ENCODE measurements around the gene PDE1A. TPM values are rescaled to one million over a fixed set of nuclear protein-coding genes. Genes with fewer than 3 reads are reported as not detected.

Gene PDE1A
- total and polyA plus RNA-seq, 8 donors = 0.60 to 4.2 (median 1.6) TPM

DNA sequence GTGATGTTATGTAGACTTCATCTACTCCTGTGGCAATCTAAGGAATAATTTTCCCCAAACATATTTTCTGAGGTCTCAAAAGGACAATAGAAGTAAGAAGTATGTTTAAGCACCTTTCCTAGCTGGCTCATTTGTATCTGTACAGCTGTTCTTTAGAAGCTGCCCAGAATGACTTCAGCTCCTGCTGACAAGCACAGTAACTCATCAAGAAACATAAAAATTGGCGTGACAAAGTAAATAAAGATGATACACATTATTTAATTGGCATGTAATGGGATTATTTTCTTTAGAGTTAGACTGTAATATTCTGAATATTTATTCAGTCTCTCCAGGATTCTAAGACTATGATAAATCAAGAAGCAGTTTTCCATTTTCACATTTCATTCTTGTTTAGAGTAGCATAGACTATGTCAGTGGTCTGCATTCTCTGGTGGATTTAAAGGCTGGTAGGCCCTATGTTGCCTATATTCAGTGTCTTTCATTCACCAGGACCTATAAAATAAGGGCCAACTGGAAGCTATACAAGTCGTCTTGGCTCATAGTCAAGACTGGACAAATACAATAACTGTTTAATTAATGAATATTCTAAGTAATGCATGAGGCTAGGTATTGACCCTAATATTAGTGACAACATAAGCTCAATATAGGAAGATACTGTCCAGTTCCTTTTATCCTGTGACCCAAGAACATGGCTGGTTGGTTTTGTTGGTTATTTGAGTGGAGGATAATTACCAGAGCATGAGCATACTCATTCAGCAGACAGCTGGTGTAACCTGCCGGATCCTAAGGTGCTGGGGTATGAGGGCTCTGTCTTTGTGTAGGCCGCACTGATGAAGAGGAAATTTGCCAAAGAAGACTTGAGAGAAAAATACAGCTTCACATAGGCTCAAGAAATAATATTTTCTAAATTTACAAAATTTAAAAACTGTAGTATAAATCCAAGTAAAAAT, 107.0 kb downstream of the PDE1A start:
- intact Hi-C loops (cut with DNase I) = no loop called here
- DNase-seq = no peak
- Histone ChIP-seq H3K9me3 (no peaks in the 10 kb centered on the region), H3K36me3 (no peaks in the 10 kb centered on the region), H3K27me3 (no peaks in the 10 kb centered on the region), H3K4me3 (no peak overlapping the region), H3K4me1 (no peaks in the 10 kb centered on the region), H3K27ac (no peak overlapping the region)
- no peak for ATAC-seq
- FAIRE-seq = no peak
- 78 to 82% methylated on average over 4 of the region's 4 CpGs for WGBS, 2 donors
- TF ChIP-seq, protein P1, sequence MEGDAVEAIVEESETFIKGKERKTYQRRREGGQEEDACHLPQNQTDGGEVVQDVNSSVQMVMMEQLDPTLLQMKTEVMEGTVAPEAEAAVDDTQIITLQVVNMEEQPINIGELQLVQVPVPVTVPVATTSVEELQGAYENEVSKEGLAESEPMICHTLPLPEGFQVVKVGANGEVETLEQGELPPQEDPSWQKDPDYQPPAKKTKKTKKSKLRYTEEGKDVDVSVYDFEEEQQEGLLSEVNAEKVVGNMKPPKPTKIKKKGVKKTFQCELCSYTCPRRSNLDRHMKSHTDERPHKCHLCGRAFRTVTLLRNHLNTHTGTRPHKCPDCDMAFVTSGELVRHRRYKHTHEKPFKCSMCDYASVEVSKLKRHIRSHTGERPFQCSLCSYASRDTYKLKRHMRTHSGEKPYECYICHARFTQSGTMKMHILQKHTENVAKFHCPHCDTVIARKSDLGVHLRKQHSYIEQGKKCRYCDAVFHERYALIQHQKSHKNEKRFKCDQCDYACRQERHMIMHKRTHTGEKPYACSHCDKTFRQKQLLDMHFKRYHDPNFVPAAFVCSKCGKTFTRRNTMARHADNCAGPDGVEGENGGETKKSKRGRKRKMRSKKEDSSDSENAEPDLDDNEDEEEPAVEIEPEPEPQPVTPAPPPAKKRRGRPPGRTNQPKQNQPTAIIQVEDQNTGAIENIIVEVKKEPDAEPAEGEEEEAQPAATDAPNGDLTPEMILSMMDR (IDR thresholded peaks at IDR 0.05) = no peak

DNA sequence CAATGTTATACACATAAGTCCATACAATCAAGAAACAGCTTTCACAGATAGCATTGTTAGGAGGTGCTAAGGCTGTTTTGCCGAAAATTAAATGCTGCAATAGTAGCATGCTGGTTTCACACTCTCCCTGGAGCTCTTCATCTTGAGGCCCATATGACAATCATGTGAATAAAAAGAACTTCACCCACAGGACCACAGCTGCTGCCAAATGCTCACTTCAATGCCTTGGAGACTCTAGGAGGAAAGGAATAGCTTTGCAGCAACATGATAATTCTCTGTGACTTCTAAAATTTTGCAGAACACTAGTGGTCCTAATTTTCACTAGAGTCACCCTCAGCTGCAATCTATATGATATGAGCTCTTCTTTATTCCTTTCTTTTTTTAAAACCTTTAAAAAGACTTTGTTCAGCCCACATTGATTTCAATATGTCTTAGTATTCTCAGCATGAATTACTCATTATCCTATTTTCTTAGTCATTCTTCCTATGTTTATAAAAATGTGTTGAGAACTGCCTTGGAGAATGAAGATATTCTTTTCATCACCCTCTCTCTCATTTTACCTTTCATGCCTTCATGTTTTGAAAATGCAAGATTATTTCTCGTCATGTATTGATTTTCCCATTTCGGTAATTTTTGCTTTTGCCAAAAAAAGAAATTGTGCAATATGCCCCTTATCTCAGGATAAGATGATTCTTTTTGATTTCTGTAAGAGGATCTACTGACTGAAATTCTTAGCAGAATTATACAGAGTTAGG, 108.2 kb downstream of the PDE1A start:
- intact Hi-C loops (cut with DNase I) = no loop called here
- ATAC-seq = no peak

DNA sequence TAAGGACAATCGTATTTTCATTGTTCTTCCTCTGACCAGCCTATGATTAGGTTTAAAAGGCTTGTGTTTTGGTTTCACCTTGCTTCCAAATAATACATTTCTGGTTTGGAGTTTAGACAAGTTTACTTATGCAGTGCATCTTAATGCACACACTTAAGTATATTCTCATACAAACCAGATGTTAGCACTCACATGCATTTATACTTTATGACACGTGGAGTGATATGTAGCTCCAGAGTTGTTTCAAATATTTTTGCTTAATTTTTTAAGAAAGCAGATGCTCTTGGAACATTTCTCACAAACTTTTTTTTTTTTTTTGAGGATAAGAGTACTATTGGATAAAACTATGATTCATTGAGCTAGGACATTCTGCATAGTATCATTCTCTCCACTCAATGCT, 109.9 kb downstream of the PDE1A start:
- H3K9me3 ChIP-seq = no peaks in the 10 kb centered on the region
- intact Hi-C loops (cut with DNase I) = no loop called here
- no peaks in the 10 kb centered on the region for H3K36me3 ChIP-seq
- H3K4me1 ChIP-seq = no peaks in the 10 kb centered on the region
- no peak for DNase-seq
- no peaks in the 10 kb centered on the region for H3K27me3 ChIP-seq
- TF ChIP-seq, protein P1 (IDR thresholded peaks at IDR 0.05) = no peak
- FAIRE-seq = no peak
- WGBS, 2 donors = 47 to 57% methylated on average over 2 of the region's 2 CpGs
- H3K27ac ChIP-seq = no peak overlapping the region
- no peak overlapping the region for H3K4me3 ChIP-seq
- ATAC-seq = no peak

More for the DNA sequence above, 108.2 kb downstream of the PDE1A start:
- Histone ChIP-seq H3K27me3 (no peaks in the 10 kb centered on the region), H3K4me1 (no peaks in the 10 kb centered on the region), H3K36me3 (no peaks in the 10 kb centered on the region), H3K27ac (no peak overlapping the region), H3K9me3 (no peaks in the 10 kb centered on the region), H3K4me3 (no peak overlapping the region)
- 36% methylated on average over 3 of the region's 3 CpGs for WGBS, 2 donors
- no peak for FAIRE-seq
- TF ChIP-seq, protein P1 (IDR thresholded peaks at IDR 0.05) = no peak
- DNase-seq = no peak

DNA sequence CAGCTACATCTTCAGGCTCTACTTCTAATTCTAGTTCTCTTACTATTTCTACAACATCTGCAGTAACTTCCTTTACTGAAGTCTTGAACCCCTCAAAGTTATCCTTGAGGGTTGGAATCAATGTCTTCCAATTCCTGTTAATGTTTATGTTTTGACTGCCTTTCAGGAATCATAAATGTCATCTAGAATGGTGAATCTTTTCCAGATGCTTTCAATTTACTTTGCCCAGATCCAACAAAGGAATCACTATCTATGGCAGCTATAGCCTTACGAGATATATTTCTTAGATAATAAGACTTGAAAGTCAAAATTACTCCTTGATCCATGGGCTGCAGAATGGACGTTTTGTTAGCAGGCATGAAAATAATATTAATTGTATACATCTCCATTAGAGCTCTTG, 123.9 kb downstream of the PDE1A start:
- no peaks in the 10 kb centered on the region for H3K36me3 ChIP-seq
- TF ChIP-seq, protein P1 (IDR thresholded peaks at IDR 0.05) = no peak
- no peaks in the 10 kb centered on the region for H3K27me3 ChIP-seq
- H3K4me1 ChIP-seq = no peaks in the 10 kb centered on the region
- FAIRE-seq = no peak
- WGBS, 2 donors = 50 to 58% methylated on average over 2 of the region's 2 CpGs
- H3K27ac ChIP-seq = no peak overlapping the region
- intact Hi-C loops (cut with DNase I) = no loop called here
- no peak for DNase-seq
- ATAC-seq = no peak
- no peak overlapping the region for H3K4me3 ChIP-seq
- H3K9me3 ChIP-seq = no peaks in the 10 kb centered on the region
